Stromal cell of bone marrow (primary cell): ENCODE data around the gene TMEM88.

ENCODE experiments used
- DNase-seq: peaks from one replicate; pipeline ENCODE4 v3.0.0-alpha.2; 2012; ENCODE audit warnings: low read depth

TMEM88 gene

GRCh38 chr17:7833011-7833794 is 21.7 kb upstream of the TMEM88 start:
- DNase-seq = no peak

GRCh38 chr17:7833795-7834541 is 20.9 kb upstream of the TMEM88 start, which contains the start of gene KDM6B:
Gene KDM6B, plus strand, starts transcription at chr17:7834217. Its CDS starts 11,338 bp downstream, at chr17:7845555.
- peak; percentile 88 for DNase-seq

GRCh38 chr17:7834542-7834956 is 20.3 kb upstream of the TMEM88 start:
- DNase-seq = no peak

GRCh38 chr17:7834957-7835813 is 19.7 kb upstream of the TMEM88 start:
- DNase-seq = peak; percentile 98

- peak; percentile 65 for DNase-seq
These were observed 18.9 kb upstream of the TMEM88 start for GRCh38 chr17:7835814-7836595.

GRCh38 chr17:7836596-7837407 is 18.1 kb upstream of the TMEM88 start:
- peak; percentile 90 for DNase-seq

- DNase-seq = no peak
These were observed 17.3 kb upstream of the TMEM88 start for GRCh38 chr17:7837408-7838088.

- no peak for DNase-seq
These were observed 16.5 kb upstream of the TMEM88 start for GRCh38 chr17:7838090-7839075.

- no peak for DNase-seq
These were observed 15.5 kb upstream of the TMEM88 start for GRCh38 chr17:7839190-7839875.

GRCh38 chr17:7839876-7840261 is 15.0 kb upstream of the TMEM88 start:
- no peak for DNase-seq

GRCh38 chr17:7840441-7840840 is 14.4 kb upstream of the TMEM88 start:
- no peak for DNase-seq

GRCh38 chr17:7840875-7841274 is 14.0 kb upstream of the TMEM88 start:
- no peak for DNase-seq

GRCh38 chr17:7841396-7841914 is 13.4 kb upstream of the TMEM88 start:
- peak; percentile 88 for DNase-seq

- DNase-seq = peak; percentile 71
These were observed 12.9 kb upstream of the TMEM88 start for GRCh38 chr17:7841915-7842379.

GRCh38 chr17:7842380-7843256 is 12.2 kb upstream of the TMEM88 start:
- peak; percentile 90 for DNase-seq

- DNase-seq = no peak
These were observed 11.7 kb upstream of the TMEM88 start for GRCh38 chr17:7843257-7843535.
